ENCODE results near the gene GRM6.
A peak's percentile ranks its signal among the peaks of the same experiment; 100 is the strongest.

Gene GRM6

GRCh38 chr5:178983728-178984127 lies 11.4 kb downstream of the GRM6 start:
- no peak for DNase-seq

GRCh38 chr5:178982941-178983340 lies 12.2 kb downstream of the GRM6 start:
- DNase-seq, result no peak

- no peak for DNase-seq
Measured at GRCh38 chr5:178981381-178981780, 13.7 kb downstream of the GRM6 start.

GRCh38 chr5:178965465-178966055 lies 29.6 kb downstream of the GRM6 start:
- DNase-seq, result no peak

GRCh38 chr5:178941361-178941760 lies 53.8 kb downstream of the GRM6 start:
- no peak for DNase-seq

GRCh38 chr5:178940569-178941360 lies 54.4 kb downstream of the GRM6 start, which contains the start of gene ZNF454:
Gene ZNF454, plus strand, starts transcription at chr5:178941198. Its CDS starts 1,594 bp downstream, at chr5:178942792.
- DNase-seq, result peak; percentile 88

GRCh38 chr5:178931846-178932760 lies 63.0 kb downstream of the GRM6 start:
- DNase-seq, result no peak

Measured in T1000 (cell line).